ENCODE results near the gene HP1BP3. TPM values are rescaled to one million over a fixed set of nuclear protein-coding genes. Genes with fewer than 3 reads are reported as not detected.

Gene HP1BP3
- total RNA-seq, 2 donors from 2014 or later = 90.8 to 201 TPM

DNA sequence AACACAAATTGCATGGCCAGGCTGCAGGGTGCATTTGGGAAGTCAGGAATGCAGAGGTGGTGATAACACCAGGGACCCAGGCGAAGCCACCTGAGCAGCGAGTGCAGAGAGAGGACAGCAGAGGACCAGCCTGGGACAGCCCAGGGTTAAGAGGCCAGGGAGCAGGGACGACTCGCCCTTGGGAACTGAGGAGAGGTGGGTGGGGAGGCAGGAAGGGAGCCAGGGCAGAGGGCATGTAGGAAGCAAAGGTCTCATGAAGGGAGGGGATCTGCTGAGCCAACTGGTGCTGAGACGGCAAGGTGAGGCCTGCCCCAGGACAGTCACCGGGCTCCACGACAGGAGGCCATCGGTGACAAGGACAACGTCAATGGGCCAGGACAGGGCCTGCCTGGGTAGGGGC is 85.7 kb downstream of the HP1BP3 start:
- ATAC-seq (no peak), DNase-seq (no peak)
- H3K27me3 ChIP-seq = no peaks in the 10 kb centered on the region
- H3K4me3 ChIP-seq = no peak overlapping the region
- H3K9me3 ChIP-seq = no peaks in the 10 kb centered on the region
- no peak for TF ChIP-seq POLR2A (IDR thresholded peaks at IDR 0.05)
- TF ChIP-seq, protein P1, sequence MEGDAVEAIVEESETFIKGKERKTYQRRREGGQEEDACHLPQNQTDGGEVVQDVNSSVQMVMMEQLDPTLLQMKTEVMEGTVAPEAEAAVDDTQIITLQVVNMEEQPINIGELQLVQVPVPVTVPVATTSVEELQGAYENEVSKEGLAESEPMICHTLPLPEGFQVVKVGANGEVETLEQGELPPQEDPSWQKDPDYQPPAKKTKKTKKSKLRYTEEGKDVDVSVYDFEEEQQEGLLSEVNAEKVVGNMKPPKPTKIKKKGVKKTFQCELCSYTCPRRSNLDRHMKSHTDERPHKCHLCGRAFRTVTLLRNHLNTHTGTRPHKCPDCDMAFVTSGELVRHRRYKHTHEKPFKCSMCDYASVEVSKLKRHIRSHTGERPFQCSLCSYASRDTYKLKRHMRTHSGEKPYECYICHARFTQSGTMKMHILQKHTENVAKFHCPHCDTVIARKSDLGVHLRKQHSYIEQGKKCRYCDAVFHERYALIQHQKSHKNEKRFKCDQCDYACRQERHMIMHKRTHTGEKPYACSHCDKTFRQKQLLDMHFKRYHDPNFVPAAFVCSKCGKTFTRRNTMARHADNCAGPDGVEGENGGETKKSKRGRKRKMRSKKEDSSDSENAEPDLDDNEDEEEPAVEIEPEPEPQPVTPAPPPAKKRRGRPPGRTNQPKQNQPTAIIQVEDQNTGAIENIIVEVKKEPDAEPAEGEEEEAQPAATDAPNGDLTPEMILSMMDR (IDR thresholded peaks at IDR 0.05) = no peak
- peaks cover 6% of the 10 kb centered on the region for H3K4me1 ChIP-seq
- no peak overlapping the region for H3K27ac ChIP-seq
- intact Hi-C loops (cut with DNase I) = no loop called here
- 76 to 80% methylated on average over 9 of the region's 9 CpGs for WGBS, 2 donors
- H3K36me3 ChIP-seq (replicated peaks in 1 of 2; ENCODE audit: insufficient read depth in 1 of 2, low read depth in 2 of 2) = no peaks in the 10 kb centered on the region

DNA sequence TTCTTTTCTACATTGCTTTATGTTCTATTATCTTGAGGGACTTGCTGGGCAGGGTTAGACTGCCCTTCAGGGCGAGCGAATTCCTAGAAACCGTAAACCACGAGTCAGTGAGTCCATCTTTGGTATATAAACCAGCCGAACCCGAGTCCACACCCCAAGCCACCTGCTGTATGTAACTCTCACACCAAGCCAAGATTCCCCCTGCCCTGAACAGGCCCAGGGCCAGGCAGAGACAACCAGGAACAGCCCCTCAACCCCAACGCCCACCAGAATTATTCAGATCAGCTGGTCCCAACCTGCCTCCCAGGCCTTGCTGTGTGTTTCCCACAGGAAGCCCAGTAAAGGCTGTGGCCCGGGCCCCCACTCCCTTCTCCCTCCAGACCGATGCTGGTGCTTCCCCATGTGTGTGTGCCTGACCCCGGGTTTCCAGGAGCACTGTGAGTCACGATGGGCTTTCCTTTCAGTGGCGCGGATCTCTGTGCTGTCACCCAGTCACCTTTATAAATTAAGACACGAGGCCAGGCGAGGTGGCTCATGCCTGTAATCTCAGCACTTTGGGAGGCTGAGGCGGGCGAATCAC is 86.4 kb downstream of the HP1BP3 start:
- H3K27me3 ChIP-seq = no peaks in the 10 kb centered on the region
- H3K4me3 ChIP-seq = no peak overlapping the region
- DNase-seq (no peak), ATAC-seq (no peak)
- H3K4me1 ChIP-seq = peaks cover 6% of the 10 kb centered on the region
- no peaks in the 10 kb centered on the region for H3K36me3 ChIP-seq (replicated peaks in 1 of 2; ENCODE audit: insufficient read depth in 1 of 2, low read depth in 2 of 2)
- 82 to 86% methylated on average over 16 to 17 of the region's 17 CpGs for WGBS, 2 donors
- intact Hi-C loops (cut with DNase I) = no loop called here
- no peaks in the 10 kb centered on the region for H3K9me3 ChIP-seq
- no peak overlapping the region for H3K27ac ChIP-seq
- TF ChIP-seq, protein P1 (IDR thresholded peaks at IDR 0.05) = no peak
- no peak for TF ChIP-seq POLR2A (IDR thresholded peaks at IDR 0.05)

DNA sequence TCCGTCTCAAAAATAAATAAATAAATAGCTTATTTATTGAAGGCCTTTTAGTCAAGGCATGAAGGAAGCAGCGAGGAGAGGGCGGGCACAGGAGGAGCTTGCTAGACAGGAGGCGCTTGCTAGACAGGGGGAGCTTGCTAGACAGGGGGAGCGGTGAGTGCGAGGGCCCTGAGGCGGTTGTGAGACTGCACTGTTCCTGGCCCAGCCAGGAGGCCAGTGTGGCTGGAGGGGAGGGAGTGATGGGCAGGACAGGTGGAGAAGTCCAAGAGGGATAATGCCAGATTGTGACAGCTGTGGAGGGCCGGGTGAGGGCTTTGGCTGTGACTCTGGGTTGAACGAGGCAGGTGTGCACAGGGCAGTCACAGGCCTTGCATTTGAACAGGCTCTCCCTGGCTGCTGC is 87.5 kb downstream of the HP1BP3 start:
- DNase-seq (no peak), ATAC-seq (no peak)
- Histone ChIP-seq H3K27me3 (no peaks in the 10 kb centered on the region), H3K4me3 (no peak overlapping the region), H3K27ac (no peak overlapping the region), H3K36me3 (replicated peaks in 1 of 2; ENCODE audit: insufficient read depth in 1 of 2, low read depth in 2 of 2) (no peaks in the 10 kb centered on the region), H3K9me3 (no peaks in the 10 kb centered on the region), H3K4me1 (peaks cover 6% of the 10 kb centered on the region)
- intact Hi-C loops (cut with DNase I) = loop anchor here (5.0 kb wide), 1 partner anchor 498 kb away; no protein-coding TSS in a partner anchor
- TF ChIP-seq, protein P1 (IDR thresholded peaks at IDR 0.05) = no peak
- no peak for TF ChIP-seq POLR2A (IDR thresholded peaks at IDR 0.05)
- WGBS, 2 donors = 80 to 93% methylated on average over 9 of the region's 9 CpGs

DNA sequence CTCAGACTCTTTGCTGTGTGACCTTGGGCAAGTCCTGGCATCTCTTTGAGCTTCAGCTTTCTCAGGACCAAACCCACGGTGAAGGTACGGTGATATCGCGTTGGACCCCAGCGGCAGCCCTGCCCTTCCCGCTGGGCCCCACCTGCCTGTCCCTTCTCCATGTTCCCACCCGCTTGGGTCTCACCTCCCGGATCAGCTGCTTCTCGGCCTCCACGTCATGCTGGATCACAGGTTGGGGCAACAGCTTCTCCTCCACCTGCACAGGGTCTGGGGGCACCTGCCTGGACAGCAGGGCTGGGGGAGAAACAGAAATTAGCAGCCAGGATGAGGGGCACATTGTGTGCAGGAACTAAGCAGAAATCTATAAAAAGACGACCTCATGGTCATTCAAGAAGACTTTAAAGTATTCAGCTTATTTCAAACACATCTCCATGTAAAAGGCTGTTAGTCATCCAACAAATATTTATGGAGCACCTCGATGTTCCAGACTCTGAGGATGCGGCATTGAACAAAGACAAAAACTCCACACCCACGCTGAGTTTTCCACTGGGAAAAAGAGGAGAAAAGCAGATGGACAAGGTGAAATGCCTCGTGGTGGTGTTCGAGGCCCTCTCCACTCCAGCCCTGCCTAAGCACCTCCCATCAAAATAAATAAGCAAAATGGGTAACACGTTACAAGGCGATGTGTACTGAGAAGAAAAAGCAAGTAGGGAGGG is 88.8 kb downstream of the HP1BP3 start:
- intact Hi-C loops (cut with DNase I) = loop anchor here (5.0 kb wide), 1 partner anchor 499 kb away; no protein-coding TSS in a partner anchor
- Histone ChIP-seq H3K36me3 (replicated peaks in 1 of 2; ENCODE audit: insufficient read depth in 1 of 2, low read depth in 2 of 2) (no peaks in the 10 kb centered on the region), H3K27ac (no peak overlapping the region), H3K4me1 (peaks cover 6% of the 10 kb centered on the region), H3K27me3 (no peaks in the 10 kb centered on the region), H3K4me3 (no peak overlapping the region), H3K9me3 (no peaks in the 10 kb centered on the region)
- ATAC-seq (no peak), DNase-seq (no peak)
- no peak for TF ChIP-seq POLR2A (IDR thresholded peaks at IDR 0.05)
- TF ChIP-seq, protein P1 (IDR thresholded peaks at IDR 0.05) = no peak
- WGBS, 2 donors = 78 to 79% methylated on average over 16 to 18 of the region's 18 CpGs
